Fibroblast of the conjunctiva (primary cell): ENCODE data around the gene MNX1.

Source experiments
- DNase-seq: peaks from one replicate; pipeline ENCODE4 v3.0.0-alpha.2; 2010; ENCODE audit warnings: low read depth

The MNX1 gene

DNA sequence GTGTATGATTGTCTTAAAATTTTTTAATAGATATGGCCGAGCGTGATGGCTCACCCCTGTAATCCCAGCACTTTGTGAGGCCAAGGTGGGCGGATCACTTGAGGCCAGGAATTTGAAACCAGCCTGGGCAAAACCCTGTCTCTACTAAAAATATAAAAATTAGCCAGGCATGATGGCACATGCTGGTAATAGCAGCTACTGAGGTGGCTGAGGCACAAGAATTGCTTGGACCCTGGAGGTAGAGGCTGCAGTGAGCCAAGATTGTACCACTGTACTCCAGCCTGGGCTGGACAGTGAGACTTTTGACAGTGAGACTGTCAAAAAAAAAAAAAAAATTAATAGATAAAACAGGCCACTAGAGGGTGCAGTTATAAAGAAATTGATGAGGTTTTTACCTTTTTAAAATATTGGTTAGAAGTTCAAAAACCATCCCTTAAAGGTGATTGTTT is 40.5 kb downstream of the MNX1 start:
- DNase-seq, result no peak

DNA sequence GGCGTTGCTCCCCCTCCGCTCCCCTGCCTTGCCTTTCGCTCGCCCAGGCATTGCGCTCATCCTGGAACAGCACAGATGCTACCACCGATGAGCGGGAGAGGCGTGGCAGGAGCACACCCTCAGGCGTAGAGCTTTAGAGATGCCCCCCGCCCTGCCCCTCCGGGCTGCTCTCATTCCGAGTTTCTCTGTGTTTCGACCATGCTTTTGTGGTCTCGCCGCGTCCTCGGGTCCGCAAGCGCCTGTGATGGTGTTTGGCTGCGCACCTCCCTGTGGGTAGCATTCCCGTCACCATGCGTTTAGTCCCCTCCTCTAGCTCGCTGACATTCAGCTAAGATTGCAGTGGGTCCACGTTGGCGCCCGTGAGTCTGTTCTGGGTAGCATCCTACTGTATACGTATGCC is 42.3 kb downstream of the MNX1 start:
- no peak for DNase-seq

DNA sequence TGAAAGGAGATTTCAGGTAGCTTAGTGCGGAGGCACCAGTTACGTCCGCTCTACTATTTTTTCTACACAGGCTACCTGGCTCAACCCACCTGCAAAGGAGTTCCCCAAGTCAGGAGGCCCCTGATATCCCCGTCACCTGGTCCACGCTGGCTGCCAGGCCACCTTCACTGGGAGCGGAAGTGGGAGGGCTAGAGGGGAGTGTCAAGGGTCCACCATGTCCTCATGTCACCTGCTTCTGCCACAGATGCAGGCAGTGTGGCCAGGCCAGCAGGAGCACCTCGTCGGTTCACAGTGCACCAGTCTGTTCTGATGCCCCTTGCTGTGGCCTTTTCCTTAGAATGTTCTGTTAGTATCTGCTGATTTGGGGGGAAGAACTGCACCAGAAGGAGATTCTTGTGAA is 44.1 kb downstream of the MNX1 start:
- DNase-seq, result no peak

DNA sequence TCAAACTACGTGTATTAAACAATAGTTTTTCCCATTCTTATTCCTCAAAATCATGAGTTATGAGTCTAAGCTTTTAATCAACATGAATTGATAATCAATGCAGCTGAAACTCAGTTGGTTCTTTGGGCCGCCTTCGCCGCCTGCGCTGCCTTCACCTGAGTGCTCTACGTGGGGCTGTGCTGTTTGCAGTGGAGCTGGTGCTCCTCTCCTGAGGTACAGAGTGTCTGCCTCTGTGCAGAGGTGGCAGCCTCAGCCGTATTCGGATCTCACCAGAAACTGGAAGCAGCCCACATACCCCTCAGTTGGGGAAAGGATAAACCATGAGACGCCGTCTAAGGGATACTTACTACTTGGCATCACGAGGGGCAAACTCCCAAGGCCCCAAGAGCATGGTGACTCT is 45.5 kb downstream of the MNX1 start:
- no peak for DNase-seq

DNA sequence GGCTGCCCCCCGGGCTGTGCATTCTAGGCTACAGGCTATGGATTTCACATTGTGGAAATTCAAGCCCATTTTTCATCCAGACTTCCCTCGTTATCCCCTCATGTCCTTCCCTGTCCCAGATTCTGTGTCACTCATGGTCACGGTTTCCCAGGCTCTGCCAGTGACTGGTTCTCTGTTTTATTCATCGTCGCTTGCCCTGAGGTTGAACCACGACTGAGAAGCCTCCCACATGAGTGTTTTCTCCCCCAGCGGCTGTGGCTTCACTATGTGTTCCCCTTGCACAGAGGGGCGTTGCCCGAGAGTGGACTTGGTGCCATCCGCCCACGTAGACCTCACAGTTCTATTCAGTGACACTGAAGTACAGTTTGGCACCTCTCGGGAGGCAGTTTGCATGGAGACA is 47.0 kb downstream of the MNX1 start:
- no peak for DNase-seq

DNA sequence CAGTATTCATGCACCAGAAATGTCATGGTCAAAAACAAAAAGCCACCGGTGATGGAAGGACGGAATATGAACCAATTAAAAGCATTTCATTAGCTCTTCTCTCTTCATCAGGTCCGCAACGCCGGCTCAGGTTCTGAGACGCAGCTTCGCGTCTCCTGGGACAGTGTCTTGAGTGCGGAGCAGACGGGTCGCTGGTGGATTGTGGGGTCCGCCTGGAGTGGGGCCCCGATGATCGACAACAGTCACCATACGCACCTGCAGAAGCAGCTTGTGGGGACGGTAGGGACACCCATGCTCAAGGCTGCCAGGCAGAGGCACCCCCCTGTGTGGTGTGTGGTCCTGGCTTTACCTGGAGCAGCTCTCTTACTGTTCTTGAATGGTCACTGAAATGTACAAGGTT is 47.6 kb downstream of the MNX1 start:
- DNase-seq, result no peak

DNA sequence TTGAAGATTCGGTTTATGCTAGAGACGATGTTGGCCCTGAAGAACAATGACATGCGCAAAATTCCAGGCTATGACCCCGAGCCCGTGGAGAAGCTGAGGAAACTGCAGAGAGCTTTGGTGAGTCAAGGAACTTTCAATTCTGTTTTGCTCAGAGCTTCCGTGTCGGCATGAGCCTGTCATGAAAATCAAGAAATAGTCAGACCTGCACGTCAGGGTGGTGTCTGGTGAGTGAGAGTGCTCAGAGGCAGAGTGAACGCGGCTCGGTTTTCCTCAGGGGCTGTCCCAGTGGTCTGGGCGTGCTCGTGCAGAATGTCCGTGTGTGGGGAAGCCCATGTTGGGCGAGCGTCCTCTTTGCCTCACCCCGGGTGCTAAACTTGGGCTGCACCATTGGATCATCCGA is 48.3 kb downstream of the MNX1 start:
- DNase-seq, result no peak

DNA sequence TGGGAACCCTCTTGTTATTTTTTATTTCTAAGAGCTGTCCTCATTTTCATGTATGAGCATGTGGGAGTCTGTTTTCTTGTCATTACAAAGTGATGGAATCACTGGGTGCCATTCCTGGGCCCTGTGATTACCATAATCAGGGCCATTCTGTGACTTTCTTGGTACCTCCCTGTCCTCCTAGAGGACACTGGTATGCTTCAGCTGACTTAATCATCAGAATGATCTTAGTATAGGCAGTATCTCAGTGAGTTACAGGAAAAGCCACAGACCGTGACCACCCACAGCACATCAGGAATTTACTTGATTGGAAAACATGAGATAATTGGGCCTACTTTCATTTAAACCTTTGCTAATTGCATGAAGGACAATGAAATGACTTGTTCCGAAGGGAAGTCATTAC is 53.7 kb downstream of the MNX1 start:
- DNase-seq, result no peak

DNA sequence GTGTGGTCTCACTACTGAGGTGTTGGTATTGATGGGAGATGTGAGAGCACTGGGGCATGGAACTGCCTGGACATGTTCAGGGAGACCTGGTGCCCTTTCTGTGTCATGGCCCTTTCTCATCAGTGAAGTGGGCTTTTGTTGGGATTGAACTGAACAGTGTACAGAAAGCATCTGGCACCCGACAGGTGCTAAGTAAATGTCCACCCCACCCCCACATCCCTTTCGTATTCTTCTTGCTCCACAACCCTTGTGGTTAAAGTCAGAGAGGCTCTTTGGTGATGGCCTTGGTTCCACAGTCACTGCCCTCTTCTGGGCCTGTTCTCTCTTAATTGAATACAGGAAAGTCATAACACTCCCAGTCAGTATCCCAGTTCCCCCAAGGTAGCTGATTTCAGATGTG is 55.5 kb downstream of the MNX1 start:
- no peak for DNase-seq
